GM10266 (cell line): ENCODE data around the gene LRRC73.
A peak's percentile ranks its signal among the peaks of the same experiment; 100 is the strongest.

Source experiments
- DNase-seq: peaks from one replicate; pipeline ENCODE4 v3.0.0; 2012; ENCODE audit errors: extremely low spot score
- TF ChIP-seq, protein P1 (sequence below): IDR thresholded peaks from 2 replicates; pipeline ENCODE4 v1.5.1; 2012; ENCODE audit warnings: mild to moderate bottlenecking, low read depth; ENCODE audit not compliant: control insufficient read depth, insufficient read depth; ENCODE audit errors: missing control alignments

Gene LRRC73

DNA sequence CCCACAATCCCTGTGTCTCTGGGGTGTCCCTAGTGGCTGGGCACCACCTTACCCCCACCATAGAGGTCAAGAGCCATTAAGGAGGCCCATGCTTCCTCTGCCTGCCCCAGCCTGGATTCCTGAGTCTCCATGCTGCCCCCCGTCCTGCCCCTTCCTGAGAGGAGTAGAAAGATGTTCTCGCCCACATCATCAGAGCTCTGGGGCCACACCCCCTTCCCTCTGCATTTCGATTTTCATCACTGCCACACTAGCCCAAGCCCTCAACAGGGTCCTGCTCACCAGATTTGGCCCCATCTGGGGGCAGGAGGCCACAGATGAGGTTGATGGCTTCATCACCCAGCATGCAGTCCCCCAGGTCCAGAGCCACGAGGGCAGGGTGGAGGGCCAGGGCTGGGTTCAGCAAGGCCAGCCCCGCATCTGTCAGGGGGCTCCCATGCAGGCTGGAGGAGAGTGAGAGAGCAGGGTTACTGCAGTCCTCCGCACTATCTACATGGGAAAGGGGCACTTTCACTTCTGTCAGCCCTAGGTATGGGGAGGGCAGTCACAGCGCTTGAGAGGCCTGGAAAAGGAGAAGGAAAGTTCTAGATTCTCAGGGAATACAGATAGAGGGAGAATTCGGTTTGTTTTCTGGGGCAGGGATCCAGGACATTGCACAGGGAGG, 1.5 kb downstream of the LRRC73 start:
- no peak for DNase-seq
- TF ChIP-seq, protein P1, sequence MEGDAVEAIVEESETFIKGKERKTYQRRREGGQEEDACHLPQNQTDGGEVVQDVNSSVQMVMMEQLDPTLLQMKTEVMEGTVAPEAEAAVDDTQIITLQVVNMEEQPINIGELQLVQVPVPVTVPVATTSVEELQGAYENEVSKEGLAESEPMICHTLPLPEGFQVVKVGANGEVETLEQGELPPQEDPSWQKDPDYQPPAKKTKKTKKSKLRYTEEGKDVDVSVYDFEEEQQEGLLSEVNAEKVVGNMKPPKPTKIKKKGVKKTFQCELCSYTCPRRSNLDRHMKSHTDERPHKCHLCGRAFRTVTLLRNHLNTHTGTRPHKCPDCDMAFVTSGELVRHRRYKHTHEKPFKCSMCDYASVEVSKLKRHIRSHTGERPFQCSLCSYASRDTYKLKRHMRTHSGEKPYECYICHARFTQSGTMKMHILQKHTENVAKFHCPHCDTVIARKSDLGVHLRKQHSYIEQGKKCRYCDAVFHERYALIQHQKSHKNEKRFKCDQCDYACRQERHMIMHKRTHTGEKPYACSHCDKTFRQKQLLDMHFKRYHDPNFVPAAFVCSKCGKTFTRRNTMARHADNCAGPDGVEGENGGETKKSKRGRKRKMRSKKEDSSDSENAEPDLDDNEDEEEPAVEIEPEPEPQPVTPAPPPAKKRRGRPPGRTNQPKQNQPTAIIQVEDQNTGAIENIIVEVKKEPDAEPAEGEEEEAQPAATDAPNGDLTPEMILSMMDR, result no peak

DNA sequence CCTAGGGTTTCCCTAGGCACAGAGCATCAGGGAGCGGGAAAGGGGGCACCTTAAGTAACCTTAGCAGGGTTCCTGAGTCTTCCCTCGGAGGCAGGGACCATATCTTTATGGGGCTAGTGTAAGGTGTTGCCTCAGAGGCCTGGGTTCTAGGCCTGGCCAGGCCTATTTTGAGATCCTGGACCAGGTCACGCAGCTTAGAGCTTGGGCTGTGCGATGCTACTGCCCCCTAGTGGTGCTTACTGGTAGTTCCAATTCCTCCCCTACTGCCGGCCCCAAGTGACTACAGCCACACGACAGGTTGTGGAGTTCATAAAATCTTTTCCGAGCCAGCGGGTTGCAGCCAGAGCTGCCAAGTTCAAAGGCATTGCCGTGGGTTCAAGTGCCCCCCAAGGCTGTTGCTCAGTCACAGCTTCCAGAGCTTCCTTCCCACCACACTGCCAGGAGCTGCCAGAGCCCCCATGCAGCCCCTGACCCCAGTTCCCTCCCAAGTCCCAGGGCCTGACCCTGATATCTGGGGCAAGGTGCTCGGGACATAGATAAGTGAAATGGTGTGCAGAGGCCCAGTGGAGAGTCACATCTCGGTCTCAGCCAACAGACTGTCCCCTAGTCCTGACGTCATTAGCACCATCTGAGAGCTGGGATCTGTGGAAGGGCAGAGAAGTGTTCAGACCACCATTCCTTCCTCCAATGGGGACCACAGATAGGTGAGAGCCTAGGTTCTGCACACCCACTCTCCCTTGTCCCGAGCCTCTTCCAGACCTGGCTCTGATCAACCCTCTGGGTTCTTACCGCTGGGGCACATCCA, 3.3 kb downstream of the LRRC73 start:
- TF ChIP-seq, protein P1, result peak; percentile 90

DNA sequence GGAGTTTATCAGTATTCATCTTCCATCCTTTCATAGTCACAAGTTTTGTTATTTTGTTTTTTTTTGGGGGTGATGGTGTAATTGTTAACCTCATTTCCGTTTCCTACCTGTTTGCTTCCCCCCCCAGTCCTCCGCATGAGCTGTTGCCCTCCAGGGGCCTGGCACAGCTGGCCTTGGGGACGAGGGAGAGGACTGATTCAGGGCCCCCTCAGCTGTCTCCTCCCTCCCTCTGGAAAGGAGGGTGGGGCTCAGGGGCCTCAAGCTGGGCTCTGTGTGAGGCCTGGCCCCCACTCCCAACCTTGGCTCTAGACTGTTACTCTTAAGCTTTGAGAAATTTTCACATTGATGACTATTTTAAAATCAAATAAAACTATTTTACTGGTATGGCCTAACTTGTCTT, 4.0 kb downstream of the LRRC73 start:
- TF ChIP-seq, protein P1, result no peak
- DNase-seq, result no peak

More for the DNA sequence above, 3.3 kb downstream of the LRRC73 start:
- peak; percentile 90 for DNase-seq

DNA sequence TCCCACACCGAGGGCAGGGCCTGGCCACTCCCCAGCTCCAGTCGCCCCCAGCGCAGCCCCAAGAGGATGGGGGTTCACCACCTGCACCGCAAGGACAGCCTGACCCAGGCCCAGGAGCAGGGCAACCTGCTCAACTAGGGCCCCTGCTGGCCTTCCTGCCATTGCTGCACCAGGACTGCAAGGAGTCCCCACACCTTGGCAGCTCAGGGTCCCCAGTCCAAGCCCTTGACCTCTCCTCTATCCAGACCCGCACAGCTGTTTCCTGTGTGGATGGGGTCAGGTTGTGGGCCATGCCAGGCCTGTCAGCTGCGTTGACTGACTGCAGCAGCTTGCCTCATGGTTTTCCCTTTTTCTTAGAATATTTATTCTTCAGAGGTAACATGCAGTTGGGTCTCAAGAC, 4.4 kb downstream of the LRRC73 start:
- TF ChIP-seq, protein P1, result no peak

DNA sequence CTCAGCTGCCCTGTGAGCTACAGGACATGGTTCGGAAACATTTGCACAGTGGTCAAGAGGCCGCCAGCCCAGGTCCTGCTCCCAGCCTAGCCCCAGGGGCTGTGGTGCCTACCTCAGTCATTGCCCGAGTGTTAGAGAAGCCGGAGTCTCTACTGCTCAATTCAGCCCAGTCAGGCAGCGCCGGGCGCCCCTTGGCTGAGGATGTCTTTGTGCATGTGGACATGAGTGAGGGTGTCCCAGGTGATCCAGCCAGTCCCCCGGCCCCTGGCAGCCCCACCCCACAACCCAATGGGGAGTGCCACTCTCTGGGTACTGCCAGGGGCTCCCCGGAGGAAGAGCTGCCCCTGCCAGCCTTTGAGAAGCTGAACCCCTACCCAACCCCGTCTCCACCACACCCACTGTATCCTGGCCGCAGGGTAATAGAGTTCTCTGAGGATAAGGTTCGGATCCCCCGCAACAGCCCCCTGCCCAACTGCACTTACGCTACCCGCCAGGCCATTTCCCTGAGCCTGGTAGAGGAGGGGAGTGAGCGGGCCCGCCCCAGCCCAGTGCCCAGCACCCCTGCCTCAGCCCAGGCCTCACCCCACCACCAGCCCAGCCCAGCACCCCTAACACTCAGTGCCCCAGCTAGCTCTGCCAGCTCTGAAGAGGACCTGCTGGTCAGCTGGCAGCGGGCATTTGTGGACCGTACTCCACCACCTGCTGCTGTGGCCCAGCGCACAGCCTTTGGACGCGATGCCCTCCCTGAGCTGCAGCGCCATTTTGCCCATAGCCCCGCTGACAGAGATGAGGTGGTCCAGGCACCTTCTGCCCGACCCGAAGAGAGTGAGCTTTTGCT, 5.2 kb downstream of the LRRC73 start:
- TF ChIP-seq, protein P1, result no peak
- no peak for DNase-seq

More for the DNA sequence above, 4.4 kb downstream of the LRRC73 start:
- no peak for DNase-seq

DNA sequence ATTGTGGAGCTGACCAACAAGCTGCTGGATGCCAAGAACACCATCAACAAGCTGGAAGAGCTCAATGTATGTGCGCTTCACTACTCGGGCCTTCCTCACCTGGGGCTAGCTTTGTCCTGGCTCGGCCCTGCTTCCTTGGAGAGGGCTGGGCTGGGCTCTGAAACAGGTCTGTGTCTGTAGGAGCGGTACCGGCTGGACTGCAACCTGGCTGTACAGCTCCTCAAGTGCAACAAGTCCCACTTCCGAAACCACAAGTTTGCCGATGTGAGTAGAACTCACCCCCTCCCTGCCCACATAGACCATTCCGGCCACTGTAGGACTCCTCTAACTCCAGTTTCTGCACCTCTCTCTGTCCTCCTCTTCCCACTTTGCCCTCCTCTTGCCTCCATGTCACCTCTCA, 6.7 kb downstream of the LRRC73 start:
- TF ChIP-seq, protein P1, result no peak
- no peak for DNase-seq

DNA sequence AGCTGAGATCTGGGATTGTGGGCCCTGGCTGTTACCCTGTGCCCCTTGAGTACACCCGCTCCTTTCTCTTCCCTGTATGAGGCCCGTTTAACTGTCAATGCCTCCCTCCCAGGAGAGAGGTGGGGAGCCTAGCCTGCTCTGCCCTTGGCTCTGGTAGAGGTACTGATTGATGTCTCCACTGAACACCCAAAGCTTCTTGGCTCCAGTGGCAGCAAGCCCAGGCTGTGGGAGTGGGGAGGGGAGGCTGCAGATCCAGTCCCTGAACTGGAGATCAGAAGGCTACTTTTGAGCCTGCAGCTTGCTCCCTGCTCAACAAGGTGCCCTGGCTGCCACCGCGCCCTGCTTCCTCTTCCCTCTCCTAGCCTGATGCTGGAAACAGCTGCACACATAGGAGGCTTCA, 7.5 kb downstream of the LRRC73 start:
- TF ChIP-seq, protein P1, result no peak
- no peak for DNase-seq
